ENCODE measurements around the gene KCNJ3.

The KCNJ3 gene, protein sequence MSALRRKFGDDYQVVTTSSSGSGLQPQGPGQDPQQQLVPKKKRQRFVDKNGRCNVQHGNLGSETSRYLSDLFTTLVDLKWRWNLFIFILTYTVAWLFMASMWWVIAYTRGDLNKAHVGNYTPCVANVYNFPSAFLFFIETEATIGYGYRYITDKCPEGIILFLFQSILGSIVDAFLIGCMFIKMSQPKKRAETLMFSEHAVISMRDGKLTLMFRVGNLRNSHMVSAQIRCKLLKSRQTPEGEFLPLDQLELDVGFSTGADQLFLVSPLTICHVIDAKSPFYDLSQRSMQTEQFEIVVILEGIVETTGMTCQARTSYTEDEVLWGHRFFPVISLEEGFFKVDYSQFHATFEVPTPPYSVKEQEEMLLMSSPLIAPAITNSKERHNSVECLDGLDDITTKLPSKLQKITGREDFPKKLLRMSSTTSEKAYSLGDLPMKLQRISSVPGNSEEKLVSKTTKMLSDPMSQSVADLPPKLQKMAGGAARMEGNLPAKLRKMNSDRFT

DNA sequence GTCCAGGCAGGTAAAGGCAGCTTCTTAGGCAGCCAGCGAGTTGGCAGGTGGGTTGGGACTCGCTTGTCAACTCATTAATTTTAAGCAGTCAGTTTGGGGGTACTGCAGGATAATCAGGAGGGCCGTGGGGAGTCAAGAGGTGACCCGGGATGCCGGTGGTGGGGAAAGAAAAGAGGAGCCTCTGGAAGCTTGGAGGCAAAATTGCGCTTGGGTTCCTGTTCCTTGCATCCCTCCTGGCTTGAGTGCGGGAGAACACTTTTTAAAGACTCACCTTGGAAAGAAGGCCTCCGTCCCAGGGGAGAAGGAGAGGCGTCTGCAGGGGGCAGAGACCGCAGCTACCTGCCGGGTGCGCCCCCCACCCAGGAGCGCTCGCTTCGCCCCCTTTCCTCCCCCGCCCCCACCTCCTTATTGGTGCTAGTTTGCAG, at the start of gene KCNJ3:
KCNJ3 (plus strand) TSS at position 400 of the 425 bp plus-strand sequence. CDS start 81 bp downstream, outside the sequence.
- TF ChIP-seq, protein P1, sequence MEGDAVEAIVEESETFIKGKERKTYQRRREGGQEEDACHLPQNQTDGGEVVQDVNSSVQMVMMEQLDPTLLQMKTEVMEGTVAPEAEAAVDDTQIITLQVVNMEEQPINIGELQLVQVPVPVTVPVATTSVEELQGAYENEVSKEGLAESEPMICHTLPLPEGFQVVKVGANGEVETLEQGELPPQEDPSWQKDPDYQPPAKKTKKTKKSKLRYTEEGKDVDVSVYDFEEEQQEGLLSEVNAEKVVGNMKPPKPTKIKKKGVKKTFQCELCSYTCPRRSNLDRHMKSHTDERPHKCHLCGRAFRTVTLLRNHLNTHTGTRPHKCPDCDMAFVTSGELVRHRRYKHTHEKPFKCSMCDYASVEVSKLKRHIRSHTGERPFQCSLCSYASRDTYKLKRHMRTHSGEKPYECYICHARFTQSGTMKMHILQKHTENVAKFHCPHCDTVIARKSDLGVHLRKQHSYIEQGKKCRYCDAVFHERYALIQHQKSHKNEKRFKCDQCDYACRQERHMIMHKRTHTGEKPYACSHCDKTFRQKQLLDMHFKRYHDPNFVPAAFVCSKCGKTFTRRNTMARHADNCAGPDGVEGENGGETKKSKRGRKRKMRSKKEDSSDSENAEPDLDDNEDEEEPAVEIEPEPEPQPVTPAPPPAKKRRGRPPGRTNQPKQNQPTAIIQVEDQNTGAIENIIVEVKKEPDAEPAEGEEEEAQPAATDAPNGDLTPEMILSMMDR (IDR thresholded peaks at IDR 0.05; ENCODE audit: insufficient read depth, low read depth, low read length, missing control alignments) = no peak
- no peak for DNase-seq (ENCODE audit: low read depth)
- H3K4me3 ChIP-seq (ENCODE audit: low read length) = no peak within 1 kb of the TSS

DNA sequence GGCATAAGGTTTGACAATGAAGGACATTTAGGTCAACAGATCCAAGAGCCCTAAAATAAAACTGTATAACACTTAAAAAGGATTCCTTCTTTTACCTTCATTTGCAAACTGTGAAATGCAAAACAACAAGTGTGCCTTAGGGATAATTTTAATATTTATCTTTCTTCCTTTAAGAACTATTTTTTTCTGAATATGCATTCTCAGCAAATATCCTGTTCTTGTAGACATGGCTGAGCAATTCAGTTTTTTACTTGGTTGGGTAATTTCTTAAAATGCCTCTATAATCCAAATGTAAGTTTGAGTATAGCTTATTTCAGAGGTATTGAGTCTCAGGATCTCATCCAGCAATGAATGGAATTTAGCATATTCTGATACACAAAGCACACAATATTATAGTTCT, 43.0 kb upstream of the KCNJ3 start:
- H3K4me3 ChIP-seq (ENCODE audit: low read length) = no peak overlapping the region
- TF ChIP-seq, protein P1 (IDR thresholded peaks at IDR 0.05; ENCODE audit: insufficient read depth, low read depth, low read length, missing control alignments) = no peak
- no peak for DNase-seq (ENCODE audit: low read depth)

DNA sequence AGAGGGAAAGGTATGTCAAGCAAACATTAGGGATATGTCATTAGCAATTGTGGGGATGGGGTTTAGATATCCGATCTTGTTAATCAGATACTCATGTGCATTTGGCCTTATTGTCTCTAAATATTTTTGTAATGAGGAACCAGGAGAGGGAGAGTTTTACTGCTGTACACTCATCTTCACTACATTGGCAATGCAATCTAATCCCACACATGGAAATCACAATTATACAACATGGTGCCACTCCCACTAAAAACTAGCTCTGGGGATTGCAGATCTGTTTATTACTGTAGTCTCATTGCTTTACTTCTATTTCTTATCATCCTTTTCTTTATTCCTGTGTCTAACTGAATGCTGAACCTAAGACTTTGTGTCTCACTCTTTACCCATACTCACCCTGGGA, 39.6 kb upstream of the KCNJ3 start:
- no peak for DNase-seq (ENCODE audit: low read depth)
- TF ChIP-seq, protein P1 (IDR thresholded peaks at IDR 0.05; ENCODE audit: insufficient read depth, low read depth, low read length, missing control alignments) = no peak
- no peak overlapping the region for H3K4me3 ChIP-seq (ENCODE audit: low read length)

DNA sequence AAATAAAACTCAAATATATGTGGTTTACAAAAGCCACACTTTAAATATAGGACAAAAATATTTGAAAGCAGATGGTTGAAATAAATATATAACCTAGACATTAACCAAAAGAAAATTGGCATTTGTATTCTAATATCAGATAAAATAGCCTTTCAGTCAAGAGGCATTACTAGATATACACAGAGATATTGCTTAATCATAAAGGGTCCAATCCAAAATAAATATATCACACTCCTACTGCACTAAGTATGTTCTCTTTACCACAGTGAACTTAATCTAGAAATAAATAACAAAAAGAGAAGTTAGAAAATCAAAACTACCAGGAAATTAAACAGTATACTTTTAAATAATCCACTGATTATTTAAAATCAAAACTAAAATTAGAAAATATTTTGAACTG, 34.2 kb upstream of the KCNJ3 start:
- no peak overlapping the region for H3K4me3 ChIP-seq (ENCODE audit: low read length)
- no peak for DNase-seq (ENCODE audit: low read depth)
- TF ChIP-seq, protein P1 (IDR thresholded peaks at IDR 0.05; ENCODE audit: insufficient read depth, low read depth, low read length, missing control alignments) = no peak

DNA sequence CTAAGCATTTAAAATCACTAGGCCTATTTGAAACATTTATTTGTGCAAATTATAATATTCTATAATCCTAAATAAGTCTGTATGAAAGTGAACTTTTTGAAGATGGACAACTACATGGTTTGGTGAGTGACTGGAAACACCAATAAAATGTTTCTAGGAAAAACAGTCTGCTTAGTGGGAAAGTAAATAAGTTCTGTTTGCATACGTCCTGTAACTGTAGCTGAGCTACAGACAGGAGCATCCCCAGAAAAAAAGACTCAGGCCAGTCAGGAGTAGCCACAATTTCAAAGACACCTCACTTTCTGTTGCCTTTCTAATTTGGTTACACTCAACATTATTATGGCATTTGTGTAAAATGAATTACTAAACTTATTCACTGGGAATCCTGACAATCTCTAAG, 28.4 kb upstream of the KCNJ3 start:
- DNase-seq (ENCODE audit: low read depth) = no peak
- TF ChIP-seq, protein P1 (IDR thresholded peaks at IDR 0.05; ENCODE audit: insufficient read depth, low read depth, low read length, missing control alignments) = no peak
- H3K4me3 ChIP-seq (ENCODE audit: low read length) = no peak overlapping the region

DNA sequence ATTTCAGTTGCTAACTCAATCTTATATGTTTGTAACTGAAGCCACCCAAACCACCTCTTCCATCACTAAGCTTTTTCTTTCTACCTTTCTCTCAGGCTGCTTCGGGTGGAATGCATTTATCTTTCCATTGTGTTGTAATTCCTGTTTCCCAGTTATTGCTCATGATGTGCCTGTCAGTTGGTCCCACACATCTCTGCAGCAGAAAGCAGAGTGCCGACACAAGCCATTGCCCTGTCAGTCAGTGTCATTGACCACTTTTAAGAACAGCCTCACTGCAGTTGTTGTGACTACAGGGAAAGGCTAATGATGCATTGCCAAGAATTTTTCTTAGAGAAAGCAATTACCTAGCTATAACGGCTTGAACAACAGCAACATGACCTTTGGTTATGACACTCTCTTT, 24.8 kb upstream of the KCNJ3 start:
- TF ChIP-seq, protein P1 (IDR thresholded peaks at IDR 0.05; ENCODE audit: insufficient read depth, low read depth, low read length, missing control alignments) = no peak
- H3K4me3 ChIP-seq (ENCODE audit: low read length) = no peak overlapping the region
- no peak for DNase-seq (ENCODE audit: low read depth)

Measured in epithelial cell of esophagus (primary cell).